Thyroid gland (tissue), 4 donors: Measurements from ENCODE around the gene TBC1D22A. TPM values are rescaled to one million over a fixed set of nuclear protein-coding genes. Genes with fewer than 3 reads are reported as not detected.
A peak's percentile ranks its signal among the peaks of the same experiment; 100 is the strongest.

Source experiments
- DNase-seq, 2 donors: peaks; one replicate each; pipeline ENCODE4 v3.0.0-alpha.2; 2019
- H3K27ac ChIP-seq, 3 donors: fragments of 200-600 bp; sonication (generic); 1 replicate in 2 of 3; 2 replicates in 1 of 3; pipeline ENCODE4 v1.5.1; 2016 to 2019; ENCODE audit warnings: mild to moderate bottlenecking in 1 of 3, moderate library complexity in 1 of 3
- H3K27me3 ChIP-seq: fragments of 200-600 bp; sonication (generic); one replicate; pipeline ENCODE4 v1.5.1; 2019
- H3K36me3 ChIP-seq, 2 donors: fragments of 200-600 bp; sonication (generic); one replicate each; pipeline ENCODE4 v1.5.1; 2016 to 2019
- H3K4me1 ChIP-seq, 2 donors: fragments of 200-600 bp; sonication (generic); one replicate each; pipeline ENCODE4 v1.5.1; 2017 to 2019
- H3K4me3 ChIP-seq, 3 donors: fragments of 200-600 bp; sonication (generic); replicated peaks in 1 of 3; 1 replicate in 2 of 3; 2 replicates in 1 of 3; pipeline ENCODE4 v1.5.1; 2016; ENCODE audit warnings: mild to moderate bottlenecking in 1 of 3
- H3K9me3 ChIP-seq: fragments of 200-600 bp; sonication (generic); one replicate; pipeline ENCODE4 v1.5.1; 2017
- POLR2A ChIP-seq, 2 donors: fragments of 450-650 bp; IDR thresholded peaks; one replicate each; pipeline ENCODE4 v1.6.1; 2017; ENCODE audit warnings: antibody characterized with exemption in 2 of 2, mild to moderate bottlenecking in 2 of 2, moderate library complexity in 1 of 2
- WGBS, 2 donors: methylation state at CpG; one replicate each; pipeline ENCODE4 v1.1.5; 2017; 5-methylcytosine and 5-hydroxymethylcytosine counted together
- intact Hi-C: fragments of 100-400 bp; cut with DNase I; formaldehyde crosslinking; loops from one replicate; pipeline ENCODE4 v1.15.1; 2023
- total RNA-seq, 4 donors: library from RNA; depleted of rRNA; stranded (reverse); fragments of >200 nt; gene quantifications; one replicate each; pipeline ENCODE4 v1.2.3, GENCODE V29; 2016
- TF ChIP-seq, protein P1 (sequence below), 6 experiments: fragments of 200-600 bp in 3 of 6; fragments of 450-650 bp in 3 of 6; sonication (generic) in 3 of 6; IDR thresholded peaks; one replicate each; pipeline ENCODE4 v1.5.1; 2016 to 2019; ENCODE audit warnings: antibody characterized with exemption in 6 of 6, mild to moderate bottlenecking in 2 of 6, inconsistent platforms in 1 of 6, moderate library complexity in 1 of 6

TBC1D22A gene
- total RNA-seq, 4 donors from 2014 or later, result 26.7 to 34.6 (median 33.2) TPM

DNA sequence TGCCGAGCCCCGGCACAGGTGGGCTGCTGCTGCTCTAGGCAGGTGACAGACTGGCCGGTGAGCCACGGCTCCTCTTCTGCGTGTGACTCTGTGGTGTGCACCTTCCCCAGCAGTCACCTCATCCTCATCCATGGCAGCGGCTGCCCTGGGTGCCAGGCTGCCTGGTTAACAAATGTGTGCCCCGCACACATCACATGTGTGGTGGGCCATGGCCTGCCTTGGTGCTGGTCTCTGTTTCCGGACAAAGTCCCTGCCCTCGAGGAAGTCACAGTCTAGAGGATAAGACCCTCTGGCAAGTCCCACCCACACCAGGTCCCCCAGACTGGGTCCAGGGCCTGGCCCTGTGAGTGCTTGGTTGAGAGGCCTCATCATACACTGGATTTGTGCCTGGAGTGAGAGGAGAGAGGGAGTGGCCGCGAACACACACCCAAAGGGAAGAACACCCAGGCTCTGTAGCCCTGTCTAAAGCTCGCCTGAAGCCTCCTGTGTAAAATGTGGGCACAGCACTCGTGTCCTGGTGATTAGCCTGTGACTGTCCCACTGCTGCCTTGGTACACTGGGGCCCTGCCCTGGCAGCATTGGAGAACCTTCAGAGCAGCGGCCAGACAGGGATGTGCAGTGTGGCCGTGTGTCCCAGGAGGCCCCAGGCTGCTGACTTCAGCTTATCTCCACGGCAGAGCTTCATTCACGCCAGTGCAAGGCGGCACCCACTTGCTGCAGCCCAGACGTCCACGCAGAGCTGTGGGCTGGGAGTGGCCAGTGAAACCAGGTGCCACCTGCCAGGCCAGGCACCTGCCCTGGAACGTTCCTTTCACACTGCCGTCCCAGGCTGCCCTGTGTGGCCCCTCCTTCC is 269.9 kb downstream of the TBC1D22A start:
- no peak overlapping the region for H3K4me3 ChIP-seq
- no peaks in the 10 kb centered on the region for H3K27me3 ChIP-seq
- peaks cover 6 to 26% of the 10 kb centered on the region in 2 donors for H3K4me1 ChIP-seq
- no peaks in the 10 kb centered on the region for H3K9me3 ChIP-seq
- H3K27ac ChIP-seq, result no peak overlapping the region
- 79 to 83% methylated on average over 16 to 19 of the region's 22 CpGs for WGBS, 2 donors
- intact Hi-C loops, result no loop called here
- DNase-seq, result peak; percentile 27 to 38
- TF ChIP-seq, protein P1, sequence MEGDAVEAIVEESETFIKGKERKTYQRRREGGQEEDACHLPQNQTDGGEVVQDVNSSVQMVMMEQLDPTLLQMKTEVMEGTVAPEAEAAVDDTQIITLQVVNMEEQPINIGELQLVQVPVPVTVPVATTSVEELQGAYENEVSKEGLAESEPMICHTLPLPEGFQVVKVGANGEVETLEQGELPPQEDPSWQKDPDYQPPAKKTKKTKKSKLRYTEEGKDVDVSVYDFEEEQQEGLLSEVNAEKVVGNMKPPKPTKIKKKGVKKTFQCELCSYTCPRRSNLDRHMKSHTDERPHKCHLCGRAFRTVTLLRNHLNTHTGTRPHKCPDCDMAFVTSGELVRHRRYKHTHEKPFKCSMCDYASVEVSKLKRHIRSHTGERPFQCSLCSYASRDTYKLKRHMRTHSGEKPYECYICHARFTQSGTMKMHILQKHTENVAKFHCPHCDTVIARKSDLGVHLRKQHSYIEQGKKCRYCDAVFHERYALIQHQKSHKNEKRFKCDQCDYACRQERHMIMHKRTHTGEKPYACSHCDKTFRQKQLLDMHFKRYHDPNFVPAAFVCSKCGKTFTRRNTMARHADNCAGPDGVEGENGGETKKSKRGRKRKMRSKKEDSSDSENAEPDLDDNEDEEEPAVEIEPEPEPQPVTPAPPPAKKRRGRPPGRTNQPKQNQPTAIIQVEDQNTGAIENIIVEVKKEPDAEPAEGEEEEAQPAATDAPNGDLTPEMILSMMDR (IDR thresholded peaks at IDR 0.05), result no peak
- no peak for TF ChIP-seq POLR2A (IDR thresholded peaks at IDR 0.05)
- H3K36me3 ChIP-seq, result no peaks in the 10 kb centered on the region

DNA sequence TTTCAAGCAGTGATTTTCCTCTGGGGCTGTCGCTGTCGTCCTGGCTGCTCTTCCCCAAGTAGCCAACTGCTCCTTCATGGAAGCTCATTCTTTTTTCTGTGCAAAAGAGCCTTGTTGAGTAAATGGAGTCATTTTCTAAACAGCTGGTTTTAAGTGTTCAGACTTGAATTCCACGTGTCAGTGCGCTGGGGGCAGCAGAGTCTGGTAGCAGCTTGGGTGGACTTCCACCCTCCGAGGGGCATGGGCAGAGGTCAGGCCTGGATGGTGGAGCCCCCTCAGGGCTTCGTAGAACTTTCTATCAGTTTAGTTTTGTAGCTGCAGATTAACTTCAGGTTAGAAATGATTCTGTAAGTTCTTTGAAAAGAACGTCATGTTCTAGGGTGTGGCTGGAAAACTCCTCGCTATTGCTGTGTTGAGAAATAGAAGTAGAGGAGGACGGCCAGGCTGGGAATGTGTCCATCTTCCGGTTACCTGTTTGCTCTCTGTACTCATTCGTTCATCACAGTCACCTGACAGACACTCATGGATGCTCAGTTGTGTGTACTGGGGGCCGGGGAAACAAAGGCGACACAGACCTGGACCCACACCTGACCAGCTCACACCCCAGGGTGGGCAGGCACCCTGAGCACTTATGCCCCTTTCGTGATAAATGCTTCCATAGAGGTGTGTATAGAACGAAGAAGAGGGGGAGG is 270.7 kb downstream of the TBC1D22A start:
- peaks cover 6 to 26% of the 10 kb centered on the region in 2 donors for H3K4me1 ChIP-seq
- TF ChIP-seq, protein P1 (IDR thresholded peaks at IDR 0.05), result no peak
- TF ChIP-seq POLR2A (IDR thresholded peaks at IDR 0.05), result no peak
- no peaks in the 10 kb centered on the region for H3K9me3 ChIP-seq
- H3K4me3 ChIP-seq, result no peak overlapping the region
- 86 to 89% methylated on average over 15 of the region's 15 CpGs for WGBS, 2 donors
- DNase-seq, result no peak
- intact Hi-C loops, result no loop called here
- H3K27ac ChIP-seq, result no peak overlapping the region
- H3K36me3 ChIP-seq, result no peaks in the 10 kb centered on the region
- no peaks in the 10 kb centered on the region for H3K27me3 ChIP-seq

DNA sequence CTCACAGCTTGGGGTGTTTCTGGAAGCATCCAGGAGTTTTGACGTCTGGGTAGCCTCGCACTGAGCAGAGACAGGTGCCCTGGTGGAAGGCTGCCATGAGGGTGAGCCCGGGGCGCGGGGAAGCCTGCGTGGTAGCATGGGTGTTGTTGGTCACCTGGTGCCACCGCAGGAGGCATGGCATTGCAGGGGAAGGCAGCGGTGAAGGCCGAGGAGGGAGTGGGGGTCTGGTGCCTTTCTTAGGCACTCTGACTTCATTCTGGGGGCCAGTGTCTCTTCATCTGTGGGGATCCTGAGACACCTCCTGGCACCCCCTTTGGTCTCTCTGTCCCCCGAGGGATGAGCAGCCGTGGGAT is 271.2 kb downstream of the TBC1D22A start:
- Histone ChIP-seq H3K4me1 (peaks cover 6 to 26% of the 10 kb centered on the region in 2 donors), H3K36me3 (no peaks in the 10 kb centered on the region), H3K27ac (no peak overlapping the region), H3K4me3 (no peak overlapping the region), H3K9me3 (no peaks in the 10 kb centered on the region), H3K27me3 (no peaks in the 10 kb centered on the region)
- intact Hi-C loops, result no loop called here
- 95 to 97% methylated on average over 11 of the region's 11 CpGs for WGBS, 2 donors
- no peak for DNase-seq
- no peak for TF ChIP-seq POLR2A (IDR thresholded peaks at IDR 0.05)
- TF ChIP-seq, protein P1 (IDR thresholded peaks at IDR 0.05), result no peak

DNA sequence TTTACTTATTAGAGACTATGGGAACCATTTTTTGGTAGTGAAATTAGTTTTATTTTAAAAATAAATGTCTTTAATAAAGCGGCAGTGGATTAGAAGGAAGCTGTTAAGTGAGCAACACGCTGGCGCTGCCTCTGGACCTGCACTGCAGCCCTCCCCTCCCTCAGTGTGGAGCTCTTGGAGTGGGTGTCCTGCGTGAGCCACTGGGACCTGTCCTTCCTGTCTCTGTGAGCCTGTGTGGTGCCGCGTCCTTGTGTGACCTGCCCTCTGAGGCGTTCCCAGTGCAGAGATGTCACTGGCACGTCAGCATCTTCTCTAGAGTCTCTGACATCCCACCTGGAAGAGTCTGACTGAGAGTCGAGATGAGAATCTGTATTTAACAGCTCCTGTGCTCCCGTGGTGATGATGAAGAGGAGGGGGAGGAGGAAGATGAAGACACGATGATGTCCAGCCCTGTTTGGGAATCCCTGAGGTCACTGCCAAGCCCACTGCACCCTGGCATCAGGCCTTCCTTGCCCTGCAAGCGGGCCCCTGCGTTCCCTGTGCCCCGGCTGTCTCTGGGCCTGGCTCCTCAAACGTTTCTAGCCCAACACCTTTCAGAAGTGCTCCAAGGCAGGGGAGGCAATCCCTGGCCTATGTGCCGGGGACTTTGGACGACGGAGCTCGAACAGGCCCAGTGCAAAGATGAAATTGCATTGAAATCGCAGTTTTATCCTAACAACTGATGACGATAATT is 271.8 kb downstream of the TBC1D22A start:
- H3K4me3 ChIP-seq, result no peak overlapping the region

More for the DNA sequence above, 271.8 kb downstream of the TBC1D22A start:
- H3K27ac ChIP-seq, result no peak overlapping the region
- no peak for DNase-seq
- H3K27me3 ChIP-seq, result no peaks in the 10 kb centered on the region
- no peaks in the 10 kb centered on the region for H3K9me3 ChIP-seq
- 85 to 86% methylated on average over 19 to 21 of the region's 21 CpGs for WGBS, 2 donors
- TF ChIP-seq, protein P1 (IDR thresholded peaks at IDR 0.05), result no peak
- no peak for TF ChIP-seq POLR2A (IDR thresholded peaks at IDR 0.05)
- peaks cover 6 to 26% of the 10 kb centered on the region in 2 donors for H3K4me1 ChIP-seq
- H3K36me3 ChIP-seq, result no peaks in the 10 kb centered on the region
- intact Hi-C loops, result no loop called here
